Central memory CD8-positive, alpha-beta T cell (primary cell): ENCODE measurements around the gene LGALS4.
"Not testable (repeated sequence)": the region's sequence is repeated elsewhere in the genome, so short reads cannot be mapped to it uniquely, and the experiment has no call there.

ENCODE experiments used
- ATAC-seq: fragments of 150-1000 bp; cut with Tn5 transposase; replicated peaks from 2 replicates; pipeline ENCODE4 v1.10.0; 2022; ENCODE audit warnings: mild to moderate bottlenecking, moderate FRiP score, moderate number of reproducible peaks; ENCODE audit not compliant: poor library complexity, severe bottlenecking; ENCODE audit errors: extremely low read depth
- DNase-seq, 2 donors: peaks; one replicate each; pipeline ENCODE4 v3.0.0; 2021; ENCODE audit warnings: low spot score in 2 of 2
- H3K27ac Mint-ChIP-seq: one replicate; pipeline ENCODE4 v1.8.0; 2022; ENCODE audit warnings: low read depth, mild to moderate bottlenecking, moderate library complexity, mixed read lengths
- H3K27me3 Mint-ChIP-seq: one replicate; pipeline ENCODE4 v1.8.0; 2022; ENCODE audit warnings: mixed read lengths
- H3K36me3 Mint-ChIP-seq: one replicate; pipeline ENCODE4 v1.8.0; 2022; ENCODE audit warnings: mild to moderate bottlenecking, moderate library complexity, mixed read lengths; ENCODE audit not compliant: insufficient read depth
- H3K4me1 Mint-ChIP-seq: one replicate; pipeline ENCODE4 v1.8.0; 2022; ENCODE audit warnings: mixed read lengths
- H3K4me3 Mint-ChIP-seq: one replicate; pipeline ENCODE4 v1.8.0; 2022; ENCODE audit warnings: mild to moderate bottlenecking, moderate library complexity, mixed read lengths
- H3K9me3 Mint-ChIP-seq: one replicate; pipeline ENCODE4 v1.8.0; 2022; ENCODE audit warnings: mixed read lengths

LGALS4 gene

GRCh38 chr19:38829203-38829602 lies 16.5 kb upstream of the LGALS4 start:
- peaks cover 33% of the 10 kb centered on the region for H3K4me1 Mint-ChIP-seq
- not testable (repeated sequence) for H3K9me3 Mint-ChIP-seq, H3K27me3 Mint-ChIP-seq, DNase-seq, ATAC-seq, H3K4me3 Mint-ChIP-seq, H3K27ac Mint-ChIP-seq
- H3K36me3 Mint-ChIP-seq: peaks cover 24% of the 10 kb centered on the region

- ATAC-seq (no peak), DNase-seq (no peak)
- Mint-ChIP-seq H3K36me3 (peaks cover 25% of the 10 kb centered on the region), H3K27ac (no peak overlapping the region), H3K4me1 (peaks cover 42% of the 10 kb centered on the region), H3K27me3 (no peaks in the 10 kb centered on the region), H3K4me3 (no peak overlapping the region), H3K9me3 (no peaks in the 10 kb centered on the region)
These were observed 14.3 kb upstream of the LGALS4 start for GRCh38 chr19:38826856-38827551.

GRCh38 chr19:38825936-38826335 lies 13.2 kb upstream of the LGALS4 start:
- not testable (repeated sequence) for ATAC-seq, H3K27me3 Mint-ChIP-seq, H3K27ac Mint-ChIP-seq, H3K9me3 Mint-ChIP-seq, H3K4me3 Mint-ChIP-seq, DNase-seq
- Mint-ChIP-seq H3K4me1 (peaks cover 31% of the 10 kb centered on the region), H3K36me3 (peaks cover 25% of the 10 kb centered on the region)

GRCh38 chr19:38821230-38821825 lies 8.6 kb upstream of the LGALS4 start:
- H3K36me3 Mint-ChIP-seq: peaks cover 10% of the 10 kb centered on the region
- DNase-seq, H3K27ac Mint-ChIP-seq, H3K27me3 Mint-ChIP-seq, ATAC-seq, H3K9me3 Mint-ChIP-seq, H3K4me3 Mint-ChIP-seq: not testable (repeated sequence)
- H3K4me1 Mint-ChIP-seq: peaks cover 13% of the 10 kb centered on the region

GRCh38 chr19:38819231-38819920 lies 6.6 kb upstream of the LGALS4 start:
- peaks cover 14% of the 10 kb centered on the region for H3K36me3 Mint-ChIP-seq
- no peaks in the 10 kb centered on the region for H3K9me3 Mint-ChIP-seq
- peaks cover 12% of the 10 kb centered on the region for H3K4me1 Mint-ChIP-seq
- no peak overlapping the region for H3K27ac Mint-ChIP-seq
- no peaks in the 10 kb centered on the region for H3K27me3 Mint-ChIP-seq
- DNase-seq (no peak), ATAC-seq (no peak)
- no peak overlapping the region for H3K4me3 Mint-ChIP-seq

- H3K9me3 Mint-ChIP-seq: no peaks in the 10 kb centered on the region
- H3K4me3 Mint-ChIP-seq: no peak overlapping the region
- H3K4me1 Mint-ChIP-seq: no peaks in the 10 kb centered on the region
- ATAC-seq (no peak), DNase-seq (no peak)
- peaks cover 13% of the 10 kb centered on the region for H3K36me3 Mint-ChIP-seq
- H3K27me3 Mint-ChIP-seq: no peaks in the 10 kb centered on the region
- H3K27ac Mint-ChIP-seq: no peak overlapping the region
These were observed 4.3 kb upstream of the LGALS4 start for GRCh38 chr19:38817081-38817480.

- Mint-ChIP-seq H3K9me3 (no peaks in the 10 kb centered on the region), H3K4me1 (no peaks in the 10 kb centered on the region), H3K27me3 (no peaks in the 10 kb centered on the region), H3K4me3 (no peak overlapping the region), H3K36me3 (peaks cover 11% of the 10 kb centered on the region), H3K27ac (no peak overlapping the region)
- ATAC-seq (no peak), DNase-seq (no peak)
These were observed 3.5 kb upstream of the LGALS4 start for GRCh38 chr19:38816131-38816750.

- DNase-seq: no peak
These were observed 2.6 kb upstream of the LGALS4 start for GRCh38 chr19:38815059-38816001.

GRCh38 chr19:38813932-38814331 lies 1.2 kb upstream of the LGALS4 start:
- DNase-seq, H3K4me1 Mint-ChIP-seq, H3K27ac Mint-ChIP-seq, H3K9me3 Mint-ChIP-seq, H3K27me3 Mint-ChIP-seq, ATAC-seq, H3K4me3 Mint-ChIP-seq: not testable (repeated sequence)
- peaks cover 12% of the 10 kb centered on the region for H3K36me3 Mint-ChIP-seq

More at GRCh38 chr19:38815059-38816001, 2.6 kb upstream of the LGALS4 start:
- Mint-ChIP-seq H3K9me3 (no peaks in the 10 kb centered on the region), H3K27me3 (no peaks in the 10 kb centered on the region), H3K4me1 (no peaks in the 10 kb centered on the region), H3K27ac (no peak overlapping the region), H3K4me3 (no peak overlapping the region), H3K36me3 (peaks cover 11% of the 10 kb centered on the region)
- no peak for ATAC-seq

GRCh38 chr19:38813323-38813722 lies 578 bp upstream of the LGALS4 start:
- H3K36me3 Mint-ChIP-seq: peaks cover 12% of the 10 kb centered on the region
- no peak overlapping the region for H3K27ac Mint-ChIP-seq
- H3K27me3 Mint-ChIP-seq: no peaks in the 10 kb centered on the region
- H3K4me3 Mint-ChIP-seq: no peak overlapping the region
- no peaks in the 10 kb centered on the region for H3K9me3 Mint-ChIP-seq
- no peaks in the 10 kb centered on the region for H3K4me1 Mint-ChIP-seq
- no peak for DNase-seq
- no peak for ATAC-seq

- Mint-ChIP-seq H3K4me1 (no peaks in the 10 kb centered on the region), H3K4me3 (no peak overlapping the region), H3K27ac (no peak overlapping the region)
These were observed 520 bp downstream of the LGALS4 start for GRCh38 chr19:38812009-38812840.

More at GRCh38 chr19:38812009-38812840, 520 bp downstream of the LGALS4 start:
- DNase-seq (no peak), ATAC-seq (no peak)
- Mint-ChIP-seq H3K9me3 (no peaks in the 10 kb centered on the region), H3K27me3 (no peaks in the 10 kb centered on the region), H3K36me3 (peaks cover 8% of the 10 kb centered on the region)
